Measurements from ENCODE around the gene UBE2E3.

The UBE2E3 gene

GRCh38 chr2:180952082-180952481 is 28.3 kb upstream of the UBE2E3 start:
- no peak for TF ChIP-seq EZH2 (IDR thresholded peaks at IDR 0.05; ENCODE audit: borderline replicate concordance, low read length)
- no peak for TF ChIP-seq CTCF (IDR thresholded peaks at IDR 0.05; ENCODE audit: low read length)
- Histone ChIP-seq H3K4me3 (ENCODE audit: low read depth, low read length, poor library complexity, severe bottlenecking) (no peak overlapping the region), H3K79me2 (ENCODE audit: insufficient read depth, low read length) (no peaks in the 10 kb centered on the region), H2AFZ (ENCODE audit: low read length) (no peak overlapping the region), H3K4me1 (ENCODE audit: insufficient read depth, low read length, severe bottlenecking) (no peaks in the 10 kb centered on the region), H4K20me1 (ENCODE audit: insufficient read depth, low read length) (no peaks in the 10 kb centered on the region), H3K27me3 (ENCODE audit: insufficient read depth, low read length) (no peaks in the 10 kb centered on the region), H3K9ac (ENCODE audit: low read length) (no peak overlapping the region), H3K4me2 (ENCODE audit: low read length) (no peak overlapping the region), H3K9me2 (ENCODE audit: low read depth, low read length) (no peaks in the 10 kb centered on the region), H3K27ac (ENCODE audit: low read depth, low read length, poor library complexity, severe bottlenecking) (no peak overlapping the region), H3F3A (ENCODE audit: insufficient read depth, low read length) (no peaks in the 10 kb centered on the region), H3K36me3 (ENCODE audit: insufficient read depth, low read length) (no peaks in the 10 kb centered on the region), H3K9me3 (ENCODE audit: low read length) (no peaks in the 10 kb centered on the region)

GRCh38 chr2:180952731-180953336 is 27.6 kb upstream of the UBE2E3 start:
- TF ChIP-seq EZH2 (IDR thresholded peaks at IDR 0.05; ENCODE audit: borderline replicate concordance, low read length) (no peak), CTCF (IDR thresholded peaks at IDR 0.05; ENCODE audit: low read length) (no peak)

GRCh38 chr2:180953550-180953949 is 26.9 kb upstream of the UBE2E3 start:
- Histone ChIP-seq H4K20me1 (ENCODE audit: insufficient read depth, low read length) (no peaks in the 10 kb centered on the region), H3K79me2 (ENCODE audit: insufficient read depth, low read length) (no peaks in the 10 kb centered on the region), H3K9ac (ENCODE audit: low read length) (no peak overlapping the region), H3K27me3 (ENCODE audit: insufficient read depth, low read length) (no peaks in the 10 kb centered on the region), H3F3A (ENCODE audit: insufficient read depth, low read length) (no peaks in the 10 kb centered on the region), H3K36me3 (ENCODE audit: insufficient read depth, low read length) (no peaks in the 10 kb centered on the region), H3K9me3 (ENCODE audit: low read length) (no peaks in the 10 kb centered on the region), H3K27ac (ENCODE audit: low read depth, low read length, poor library complexity, severe bottlenecking) (no peak overlapping the region), H3K4me1 (ENCODE audit: insufficient read depth, low read length, severe bottlenecking) (no peaks in the 10 kb centered on the region), H3K9me2 (ENCODE audit: low read depth, low read length) (no peaks in the 10 kb centered on the region), H3K4me2 (ENCODE audit: low read length) (no peak overlapping the region), H3K4me3 (ENCODE audit: low read depth, low read length, poor library complexity, severe bottlenecking) (no peak overlapping the region), H2AFZ (ENCODE audit: low read length) (no peak overlapping the region)
- no peak for TF ChIP-seq CTCF (IDR thresholded peaks at IDR 0.05; ENCODE audit: low read length)
- TF ChIP-seq EZH2 (IDR thresholded peaks at IDR 0.05; ENCODE audit: borderline replicate concordance, low read length), result no peak

More at GRCh38 chr2:180952731-180953336, 27.6 kb upstream of the UBE2E3 start:
- Histone ChIP-seq H3K36me3 (ENCODE audit: insufficient read depth, low read length) (no peaks in the 10 kb centered on the region), H3K4me1 (ENCODE audit: insufficient read depth, low read length, severe bottlenecking) (no peaks in the 10 kb centered on the region), H3K27ac (ENCODE audit: low read depth, low read length, poor library complexity, severe bottlenecking) (no peak overlapping the region), H3K79me2 (ENCODE audit: insufficient read depth, low read length) (no peaks in the 10 kb centered on the region), H3K9me2 (ENCODE audit: low read depth, low read length) (no peaks in the 10 kb centered on the region), H4K20me1 (ENCODE audit: insufficient read depth, low read length) (no peaks in the 10 kb centered on the region), H3F3A (ENCODE audit: insufficient read depth, low read length) (no peaks in the 10 kb centered on the region), H3K4me3 (ENCODE audit: low read depth, low read length, poor library complexity, severe bottlenecking) (no peak overlapping the region), H3K4me2 (ENCODE audit: low read length) (no peak overlapping the region), H3K9ac (ENCODE audit: low read length) (no peak overlapping the region), H3K9me3 (ENCODE audit: low read length) (no peaks in the 10 kb centered on the region), H2AFZ (ENCODE audit: low read length) (no peak overlapping the region), H3K27me3 (ENCODE audit: insufficient read depth, low read length) (no peaks in the 10 kb centered on the region)
